GM21737 (cell line): ENCODE results near the gene FBN1.

Source experiments
- ATAC-seq: cut with Tn5 transposase; IDR thresholded peaks from one replicate; pipeline ENCODE4 v1.9.1; 2021; ENCODE audit warnings: mild to moderate bottlenecking, moderate library complexity; ENCODE audit not compliant: unreplicated experiment

FBN1 gene

GRCh38 chr15:48408327-48408726 is 237.2 kb downstream of the FBN1 start:
- ATAC-seq = no peak

- no peak for ATAC-seq
Observed at GRCh38 chr15:48407646-48408045, 237.9 kb downstream of the FBN1 start.

GRCh38 chr15:48406911-48407310 is 238.6 kb downstream of the FBN1 start:
- ATAC-seq = no peak

- ATAC-seq = no peak
Observed at GRCh38 chr15:48406266-48406891, 239.1 kb downstream of the FBN1 start.

GRCh38 chr15:48402427-48403177 is 242.9 kb downstream of the FBN1 start:
- ATAC-seq = no peak

- no peak for ATAC-seq
Observed at GRCh38 chr15:48400086-48400485, 245.4 kb downstream of the FBN1 start.

- ATAC-seq = no peak
Observed at GRCh38 chr15:48397841-48398240, 247.7 kb downstream of the FBN1 start.

- no peak for ATAC-seq
Observed at GRCh38 chr15:48396020-48396419, 249.5 kb downstream of the FBN1 start.

- ATAC-seq = no peak
Observed at GRCh38 chr15:48395521-48396011, 249.9 kb downstream of the FBN1 start.

- ATAC-seq = no peak
Observed at GRCh38 chr15:48394970-48395369, 250.5 kb downstream of the FBN1 start.

- no peak for ATAC-seq
Observed at GRCh38 chr15:48393645-48394506, 251.6 kb downstream of the FBN1 start.

GRCh38 chr15:48392356-48392755 is 253.2 kb downstream of the FBN1 start:
- ATAC-seq = no peak

- no peak for ATAC-seq
Observed at GRCh38 chr15:48391950-48392349, 253.6 kb downstream of the FBN1 start.

GRCh38 chr15:48389691-48390143 is 255.8 kb downstream of the FBN1 start:
- ATAC-seq = no peak

GRCh38 chr15:48388910-48389309 is 256.6 kb downstream of the FBN1 start:
- no peak for ATAC-seq

- no peak for ATAC-seq
Observed at GRCh38 chr15:48388016-48388851, 257.3 kb downstream of the FBN1 start.

- ATAC-seq = no peak
Observed at GRCh38 chr15:48385031-48385830, 260.3 kb downstream of the FBN1 start.

GRCh38 chr15:48384616-48385015 is 260.9 kb downstream of the FBN1 start:
- no peak for ATAC-seq

GRCh38 chr15:48383031-48383430 is 262.5 kb downstream of the FBN1 start:
- no peak for ATAC-seq

- no peak for ATAC-seq
Observed at GRCh38 chr15:48381861-48382260, 263.6 kb downstream of the FBN1 start.
